ENCODE results near the gene NFAM1.

- no peak for TF ChIP-seq HINFP (CRISPR knock-in tag; IDR thresholded peaks at IDR 0.05; ENCODE audit: low read depth)
- TF ChIP-seq CC2D1A (CRISPR knock-in tag; IDR thresholded peaks at IDR 0.05) = no peak
- no peak for TF ChIP-seq EP300 (IDR thresholded peaks at IDR 0.05; ENCODE audit: low read depth in 2 of 2, low read length in 2 of 2)
- TF ChIP-seq EP300 (CRISPR knock-in tag; IDR thresholded peaks at IDR 0.05; ENCODE audit: borderline replicate concordance) = no peak
- TF ChIP-seq ZBTB20 (CRISPR knock-in tag; IDR thresholded peaks at IDR 0.05; ENCODE audit: borderline replicate concordance, low read depth) = no peak
- no peak for TF ChIP-seq JUNB (CRISPR knock-in tag; IDR thresholded peaks at IDR 0.05; ENCODE audit: borderline replicate concordance)
- TF ChIP-seq POLR2AphosphoS5 (IDR thresholded peaks at IDR 0.05; ENCODE audit: low read depth, low read length) = no peak
- TF ChIP-seq CTCF (CRISPR knock-in tag; IDR thresholded peaks at IDR 0.05) = no peak
- no peak for TF ChIP-seq CREBL2 (CRISPR knock-in tag; IDR thresholded peaks at IDR 0.05; ENCODE audit: borderline replicate concordance)
- 0 out of 2 replicates have a peak, but pooled peaks have one; percentile 23 for TF ChIP-seq CEBPB (IDR thresholded peaks at IDR 0.05; ENCODE audit: borderline replicate concordance, low read depth, low read length)
- no peak for TF ChIP-seq SKI (IDR thresholded peaks at IDR 0.05; ENCODE audit: partially characterized antibody)
Observed at GRCh38 chr22:42430528-42431125, 1.6 kb downstream of the NFAM1 start.
